Prostate gland (tissue), 2 donors: ENCODE data around the gene OR5T2. TPM values are rescaled to one million over a fixed set of nuclear protein-coding genes. Genes with fewer than 3 reads are reported as not detected.
"Not testable (repeated sequence)": the region's sequence is repeated elsewhere in the genome, so short reads cannot be mapped to it uniquely, and the experiment has no call there.

ENCODE experiments used
- DNase-seq: peaks from one replicate; pipeline ENCODE4 v3.0.0-alpha.2; 2019; ENCODE audit warnings: low spot score
- H3K27ac ChIP-seq, 2 donors: fragments of 200-600 bp; sonication (generic); 2 replicates each; pipeline ENCODE4 v1.5.1; 2017 to 2019
- H3K27me3 ChIP-seq: fragments of 200-600 bp; sonication (generic); replicated peaks from 2 replicates; pipeline ENCODE4 v1.5.1; 2019; ENCODE audit not compliant: insufficient read depth
- H3K36me3 ChIP-seq, 2 donors: fragments of 200-600 bp; sonication (generic); 1 replicate in 1 of 2; 2 replicates in 1 of 2; pipeline versions ENCODE4 v1.5.1 to v1.8.1; 2017 to 2019
- H3K4me1 ChIP-seq: fragments of 200-600 bp; sonication (generic); replicated peaks from 2 replicates; pipeline ENCODE4 v1.5.1; 2019
- H3K4me3 ChIP-seq, 2 donors: fragments of 200-600 bp; sonication (generic); 2 replicates each; pipeline ENCODE4 v1.5.1; 2017 to 2019
- H3K9me3 ChIP-seq: fragments of 200-600 bp; sonication (generic); 2 replicates; pipeline ENCODE4 v1.5.1; 2017
- CTCF ChIP-seq, 4 experiments: fragments of 200-600 bp in 2 of 4; fragments of 450-650 bp in 2 of 4; sonication (generic) in 2 of 4; IDR thresholded peaks; 1 replicate in 3 of 4; 2 replicates in 1 of 4; pipeline ENCODE4 v1.5.1; 2016 to 2019; ENCODE audit warnings: antibody characterized with exemption in 4 of 4, mild to moderate bottlenecking in 2 of 4, moderate library complexity in 2 of 4
- POLR2A ChIP-seq: fragments of 450-650 bp; IDR thresholded peaks from one replicate; pipeline ENCODE4 v1.6.1; 2016; ENCODE audit warnings: antibody characterized with exemption, mild to moderate bottlenecking
- POLR2AphosphoS5 ChIP-seq: sonication (generic); formaldehyde crosslinking; IDR thresholded peaks from one replicate; pipeline ENCODE4 v1.6.1; 2017; ENCODE audit warnings: antibody characterized with exemption
- WGBS: methylation state at CpG from one replicate; pipeline ENCODE4 v1.1.5; 2018; 5-methylcytosine and 5-hydroxymethylcytosine counted together
- intact Hi-C: fragments of 100-400 bp; cut with DNase I; formaldehyde crosslinking; loops from one replicate; pipeline ENCODE4 v1.14.2; 2022
- total RNA-seq, 2 donors: library from RNA; depleted of rRNA; stranded (reverse); fragments of >200 nt; gene quantifications; one replicate each; pipeline ENCODE4 v1.1.0, GENCODE V29; 2016

OR5T2 gene
- total RNA-seq: not detected

GRCh38 chr11:56234155-56234554 lies at the start of gene OR5T2:
OR5T2 (minus strand) TSS chr11:56234255; CDS start chr11:56233062, 1,193 bp downstream.
- Histone ChIP-seq H3K4me3 (no peak within 1 kb of the TSS), H3K4me1 (no peaks in the 10 kb centered on the region), H3K36me3 (no peaks in the 10 kb centered on the region), H3K9me3 (no peaks in the 10 kb centered on the region), H3K27me3 (no peaks in the 10 kb centered on the region), H3K27ac (no peak within 1 kb of the TSS)
- TF ChIP-seq POLR2AphosphoS5: no peak
- no peak for TF ChIP-seq POLR2A
- TF ChIP-seq CTCF (IDR thresholded peaks at IDR 0.05): no peak
- no peak for DNase-seq
- 69% methylated on average over 1 of the region's 1 CpG for WGBS
- intact Hi-C loops: no loop called here

DNA sequence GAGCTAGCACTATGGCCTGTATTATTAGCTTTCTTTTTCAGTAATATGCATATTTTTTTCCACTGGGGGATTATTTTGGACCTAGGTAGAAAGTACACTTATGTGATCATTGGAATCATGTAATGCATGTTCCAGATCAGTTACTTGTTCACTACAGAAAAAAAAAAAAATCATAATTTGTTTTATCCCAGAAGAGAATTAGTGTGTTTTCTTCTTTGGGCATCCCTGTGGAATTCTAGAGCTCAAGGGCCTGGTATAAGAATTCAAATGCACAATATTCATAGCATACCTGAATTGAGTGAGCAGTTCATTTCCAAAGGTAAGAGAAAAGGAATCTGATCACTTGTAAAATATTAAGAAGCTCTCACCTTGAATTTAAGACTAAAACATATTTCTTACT lies 39.8 kb upstream of the OR5T2 start, which contains the start of gene OR5T1:
Gene OR5T1, plus strand, starts transcription at position 301 of the 400 bp plus-strand sequence. CDS start 1,485 bp downstream, outside the sequence.
- intact Hi-C loops: no loop called here
- no peak for DNase-seq
- Histone ChIP-seq H3K4me3 (no peak within 1 kb of the TSS), H3K4me1 (no peaks in the 10 kb centered on the region), H3K27ac (no peak within 1 kb of the TSS), H3K27me3 (no peaks in the 10 kb centered on the region), H3K36me3 (no peaks in the 10 kb centered on the region), H3K9me3 (no peaks in the 10 kb centered on the region)
- TF ChIP-seq POLR2A (no peak), CTCF (IDR thresholded peaks at IDR 0.05) (no peak), POLR2AphosphoS5 (no peak)

DNA sequence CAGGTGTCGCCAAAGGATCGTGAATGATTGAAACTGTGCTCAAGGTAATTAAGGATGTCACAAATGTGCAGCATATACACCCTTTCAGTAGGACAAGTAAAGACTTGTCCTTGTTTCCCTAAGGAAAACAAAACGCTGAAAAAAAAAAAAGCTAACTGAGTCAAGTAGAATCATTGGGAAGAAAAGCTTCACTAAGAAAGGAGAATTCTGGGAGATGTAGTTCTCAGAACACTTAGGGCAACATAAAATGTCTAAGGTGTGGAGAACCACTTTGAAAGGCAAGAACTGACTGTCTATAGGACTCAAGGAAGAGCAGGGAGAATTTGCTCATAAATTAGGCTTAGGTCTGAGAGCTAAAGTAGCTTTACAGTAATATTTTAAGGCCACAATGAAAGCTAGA lies 37.0 kb upstream of the OR5T2 start:
- Histone ChIP-seq H3K36me3 (no peaks in the 10 kb centered on the region), H3K27ac (no peak overlapping the region), H3K27me3 (no peaks in the 10 kb centered on the region), H3K4me1 (no peaks in the 10 kb centered on the region), H3K9me3 (no peaks in the 10 kb centered on the region), H3K4me3 (no peak overlapping the region)
- intact Hi-C loops: no loop called here
- 44% methylated on average over 3 of the region's 3 CpGs for WGBS
- DNase-seq: no peak
- TF ChIP-seq POLR2AphosphoS5: no peak

GRCh38 chr11:56251954-56252353 lies 17.9 kb upstream of the OR5T2 start, which contains the start of gene OR5T3:
OR5T3 (plus strand) TSS chr11:56252254; CDS start chr11:56252254, 0 bp downstream.
- Histone ChIP-seq H3K4me1 (no peaks in the 10 kb centered on the region), H3K4me3 (no peak within 1 kb of the TSS), H3K36me3 (no peaks in the 10 kb centered on the region), H3K9me3 (no peaks in the 10 kb centered on the region), H3K27ac (no peak within 1 kb of the TSS), H3K27me3 (no peaks in the 10 kb centered on the region)
- intact Hi-C loops: no loop called here
- TF ChIP-seq CTCF (IDR thresholded peaks at IDR 0.05) (no peak), POLR2AphosphoS5 (no peak), POLR2A (no peak)
- no peak for DNase-seq

GRCh38 chr11:56219735-56220134 lies 14.3 kb downstream of the OR5T2 start:
- not testable (repeated sequence) for H3K9me3 ChIP-seq, H3K4me3 ChIP-seq, H3K27ac ChIP-seq

GRCh38 chr11:56214537-56214936 lies 19.5 kb downstream of the OR5T2 start:
- no peak for DNase-seq
- Histone ChIP-seq H3K9me3 (no peaks in the 10 kb centered on the region), H3K4me1 (no peaks in the 10 kb centered on the region), H3K27ac (no peak overlapping the region), H3K36me3 (no peaks in the 10 kb centered on the region), H3K4me3 (no peak overlapping the region), H3K27me3 (no peaks in the 10 kb centered on the region)
- TF ChIP-seq POLR2A (no peak), CTCF (IDR thresholded peaks at IDR 0.05) (no peak), POLR2AphosphoS5 (no peak)
- 83% methylated on average over 2 of the region's 2 CpGs for WGBS
- intact Hi-C loops: no loop called here

More at GRCh38 chr11:56219735-56220134, 14.3 kb downstream of the OR5T2 start:
- H3K36me3 ChIP-seq, H3K27me3 ChIP-seq, DNase-seq, H3K4me1 ChIP-seq, intact Hi-C loops: not testable (repeated sequence)
- WGBS: 84% methylated on average over 5 of the region's 5 CpGs
